ENCODE results near the gene NOM1.
"Not testable (repeated sequence)": the region's sequence is repeated elsewhere in the genome, so short reads cannot be mapped to it uniquely, and the experiment has no call there.

The NOM1 gene, protein sequence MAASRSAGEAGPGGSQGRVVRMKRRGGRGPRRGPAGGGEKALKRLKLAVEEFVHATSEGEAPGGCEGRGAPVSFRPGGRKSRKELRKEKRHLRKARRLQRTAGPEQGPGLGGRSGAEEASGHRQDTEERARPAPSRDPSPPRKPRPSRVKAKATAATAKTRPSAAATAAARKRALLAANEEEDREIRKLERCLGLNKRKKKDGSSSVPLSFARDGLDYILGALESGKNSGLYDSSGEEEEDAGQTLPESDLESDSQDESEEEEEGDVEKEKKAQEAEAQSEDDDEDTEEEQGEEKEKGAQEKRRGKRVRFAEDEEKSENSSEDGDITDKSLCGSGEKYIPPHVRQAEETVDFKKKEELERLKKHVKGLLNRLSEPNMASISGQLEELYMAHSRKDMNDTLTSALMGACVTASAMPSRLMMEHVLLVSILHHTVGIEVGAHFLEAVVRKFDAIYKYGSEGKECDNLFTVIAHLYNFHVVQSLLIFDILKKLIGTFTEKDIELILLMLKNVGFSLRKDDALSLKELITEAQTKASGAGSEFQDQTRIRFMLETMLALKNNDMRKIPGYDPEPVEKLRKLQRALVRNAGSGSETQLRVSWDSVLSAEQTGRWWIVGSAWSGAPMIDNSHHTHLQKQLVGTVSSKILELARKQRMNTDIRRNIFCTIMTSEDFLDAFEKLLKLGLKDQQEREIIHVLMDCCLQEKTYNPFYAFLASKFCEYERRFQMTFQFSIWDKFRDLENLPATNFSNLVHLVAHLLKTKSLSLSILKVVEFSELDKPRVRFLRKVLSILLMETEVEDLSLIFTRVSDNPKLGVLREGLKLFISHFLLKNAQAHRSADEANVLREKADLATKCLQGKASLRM

DNA sequence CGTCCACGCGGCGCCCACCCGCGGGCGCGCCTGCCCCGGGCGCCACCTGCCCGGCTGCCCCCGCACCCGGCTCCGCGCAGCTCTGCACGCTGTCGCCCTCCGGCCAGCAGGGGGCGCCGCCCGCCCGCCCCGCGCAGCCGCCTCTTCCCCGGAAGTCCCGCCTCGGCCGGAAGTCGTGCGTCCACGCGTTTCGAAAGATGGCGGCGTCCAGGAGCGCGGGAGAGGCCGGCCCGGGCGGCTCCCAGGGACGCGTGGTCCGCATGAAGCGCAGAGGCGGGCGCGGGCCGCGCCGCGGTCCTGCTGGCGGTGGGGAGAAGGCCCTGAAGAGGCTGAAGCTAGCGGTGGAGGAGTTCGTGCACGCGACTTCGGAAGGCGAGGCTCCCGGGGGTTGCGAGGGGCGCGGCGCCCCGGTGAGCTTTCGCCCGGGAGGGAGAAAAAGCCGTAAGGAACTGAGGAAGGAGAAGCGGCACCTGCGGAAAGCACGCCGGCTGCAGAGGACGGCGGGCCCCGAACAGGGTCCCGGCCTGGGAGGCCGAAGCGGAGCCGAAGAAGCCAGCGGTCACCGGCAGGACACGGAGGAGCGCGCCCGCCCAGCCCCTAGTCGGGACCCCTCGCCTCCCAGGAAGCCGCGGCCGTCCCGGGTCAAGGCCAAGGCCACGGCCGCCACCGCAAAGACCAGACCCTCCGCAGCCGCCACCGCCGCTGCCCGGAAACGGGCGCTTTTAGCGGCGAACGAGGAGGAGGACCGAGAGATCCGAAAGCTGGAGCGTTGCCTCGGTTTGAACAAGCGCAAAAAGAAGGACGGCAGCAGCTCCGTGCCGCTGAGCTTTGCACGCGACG, at the start of gene NOM1:
TSS of gene NOM1 (plus strand) at position 172 of the 840 bp plus-strand sequence. CDS start at position 198, 26 bp downstream.
- peak; percentile 89 for DNase-seq

DNA sequence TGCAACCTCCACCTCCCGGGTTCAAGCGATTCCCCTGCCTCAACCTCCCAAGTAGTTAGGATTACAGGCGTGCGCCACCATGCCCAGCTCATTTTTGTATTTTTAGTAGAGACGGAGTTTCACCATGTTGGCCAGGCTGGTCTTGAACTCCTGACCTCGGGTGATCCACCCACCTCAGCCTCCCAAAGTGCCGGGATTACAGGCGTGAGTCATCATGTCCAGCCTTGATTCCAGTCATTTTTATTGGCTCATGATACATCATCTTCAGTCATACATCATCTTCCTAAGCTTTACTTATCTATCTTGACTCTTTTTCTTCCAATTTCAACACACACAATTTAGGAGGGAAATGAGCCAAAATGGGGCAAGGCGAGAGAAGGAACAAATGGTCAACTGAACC, 49.4 kb upstream of the NOM1 start:
- not testable (repeated sequence) for DNase-seq

DNA sequence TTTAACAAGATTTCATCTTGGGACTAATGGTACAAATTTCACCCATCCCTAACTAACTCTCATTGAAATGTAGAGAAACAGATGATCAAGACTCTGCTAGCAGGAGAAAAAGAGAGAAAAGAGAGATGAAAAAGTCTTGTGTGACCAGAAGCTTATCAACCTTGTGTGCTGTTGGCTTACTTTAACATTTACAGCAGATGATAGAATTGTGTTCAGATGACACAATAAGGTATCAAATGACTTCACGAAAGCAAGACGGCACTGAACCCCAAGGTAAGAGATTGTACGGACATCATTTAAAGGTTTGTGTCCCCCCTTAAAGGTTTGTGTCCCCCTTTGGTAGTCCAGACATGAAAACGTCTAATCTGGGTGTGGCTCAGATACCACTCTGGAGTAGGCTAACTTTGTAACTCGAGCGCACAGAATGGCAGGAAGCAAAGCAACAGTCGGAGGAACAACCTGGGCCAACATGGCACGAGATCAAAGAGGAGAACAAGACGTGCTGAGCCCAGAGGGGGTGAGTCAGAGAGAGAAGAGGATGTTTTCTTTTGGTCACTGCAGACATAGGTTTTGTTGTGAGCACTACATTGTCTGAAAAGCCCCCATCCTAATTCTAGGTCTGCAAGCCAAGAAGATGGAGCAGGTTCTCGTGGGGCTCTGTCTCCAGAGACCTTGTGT, 46.1 kb upstream of the NOM1 start:
- DNase-seq: no peak

DNA sequence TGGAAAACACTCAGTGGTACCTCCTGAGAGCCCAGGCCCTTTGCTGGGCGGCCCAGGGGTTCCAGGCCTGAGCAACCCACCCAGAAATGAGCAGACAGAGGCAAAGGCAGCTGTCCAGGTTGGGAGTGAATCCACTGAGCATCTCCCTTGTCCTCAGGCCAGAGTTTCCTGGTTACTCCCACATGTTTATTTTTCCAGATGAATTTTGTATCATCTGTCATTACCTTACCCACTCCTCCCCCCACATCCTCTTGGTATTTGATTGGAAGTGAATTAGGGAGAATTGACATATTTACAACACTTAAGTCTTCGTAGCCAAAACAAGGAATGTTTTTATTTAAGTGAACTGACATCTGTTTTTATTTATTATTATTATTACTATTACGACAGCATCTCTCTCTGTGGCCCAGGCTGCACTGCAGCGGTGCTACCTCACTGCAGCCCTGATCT, 43.3 kb upstream of the NOM1 start:
- no peak for DNase-seq

DNA sequence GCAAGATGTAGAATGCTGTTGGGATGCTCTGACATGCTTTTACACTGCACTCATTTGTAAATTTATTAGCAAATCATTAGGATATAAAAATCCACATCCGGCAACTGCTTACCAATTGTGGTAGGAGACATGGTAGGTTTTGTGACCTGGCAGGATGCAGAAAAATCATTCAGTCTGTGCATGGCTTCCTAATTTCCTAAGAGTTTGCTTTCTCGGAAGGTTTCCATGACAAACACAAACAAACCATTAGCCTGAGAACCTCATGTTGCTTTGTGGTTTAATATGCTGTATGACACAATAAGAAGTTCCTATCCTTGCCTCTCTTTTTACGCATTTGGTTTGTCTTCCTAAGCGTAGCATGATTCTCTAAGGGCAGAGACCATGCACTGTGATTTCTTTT, 41.9 kb upstream of the NOM1 start:
- DNase-seq: no peak

DNA sequence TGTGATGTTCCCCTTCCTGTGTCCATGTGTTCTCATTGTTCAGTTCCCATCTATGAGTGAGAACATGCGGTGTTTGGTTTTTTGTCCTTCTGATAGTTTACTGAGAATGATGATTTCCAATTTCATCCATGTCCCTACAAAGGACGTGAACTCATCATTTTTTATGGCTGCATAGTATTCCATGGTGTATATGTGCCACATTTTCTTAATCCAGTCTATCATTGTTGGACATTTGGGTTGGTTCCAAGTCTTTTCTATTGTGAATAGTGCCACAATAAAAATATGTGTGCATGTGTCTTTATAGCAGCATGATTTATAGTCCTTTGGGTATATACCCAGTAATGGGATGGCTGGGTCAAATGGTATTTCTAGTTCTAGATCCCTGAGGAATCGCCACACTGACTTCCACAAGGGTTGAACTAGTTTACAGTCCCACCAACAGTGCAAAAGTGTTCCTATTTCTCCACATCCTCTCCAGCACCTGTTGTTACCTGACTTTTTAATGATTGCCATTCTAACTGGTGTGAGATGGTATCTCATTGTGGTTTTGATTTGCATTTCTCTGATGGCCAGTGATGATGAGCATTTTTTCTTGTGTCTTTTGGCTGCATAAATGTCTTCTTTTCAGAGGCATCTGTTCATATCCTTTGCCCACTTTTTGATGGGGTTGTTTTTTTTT, 39.8 kb upstream of the NOM1 start:
- DNase-seq: not testable (repeated sequence)

DNA sequence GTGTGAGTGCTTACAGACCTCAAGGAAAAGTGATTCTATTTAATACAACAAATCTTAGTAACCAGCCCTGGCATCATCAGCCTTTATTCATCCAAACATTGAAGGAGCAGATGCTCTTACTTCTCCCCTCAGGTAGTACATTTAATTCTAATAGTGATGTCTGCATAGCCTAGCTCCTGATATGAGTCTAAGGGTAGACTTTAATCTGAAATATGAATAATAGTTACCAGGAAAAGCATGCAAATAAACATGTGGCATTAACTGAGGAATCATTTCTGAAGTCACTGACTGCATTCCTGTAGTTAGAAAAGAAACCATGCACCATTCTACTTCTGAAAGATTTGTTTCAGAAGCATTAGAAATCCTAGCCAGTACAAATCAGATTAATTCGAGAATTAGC, 30.9 kb upstream of the NOM1 start:
- DNase-seq: no peak

DNA sequence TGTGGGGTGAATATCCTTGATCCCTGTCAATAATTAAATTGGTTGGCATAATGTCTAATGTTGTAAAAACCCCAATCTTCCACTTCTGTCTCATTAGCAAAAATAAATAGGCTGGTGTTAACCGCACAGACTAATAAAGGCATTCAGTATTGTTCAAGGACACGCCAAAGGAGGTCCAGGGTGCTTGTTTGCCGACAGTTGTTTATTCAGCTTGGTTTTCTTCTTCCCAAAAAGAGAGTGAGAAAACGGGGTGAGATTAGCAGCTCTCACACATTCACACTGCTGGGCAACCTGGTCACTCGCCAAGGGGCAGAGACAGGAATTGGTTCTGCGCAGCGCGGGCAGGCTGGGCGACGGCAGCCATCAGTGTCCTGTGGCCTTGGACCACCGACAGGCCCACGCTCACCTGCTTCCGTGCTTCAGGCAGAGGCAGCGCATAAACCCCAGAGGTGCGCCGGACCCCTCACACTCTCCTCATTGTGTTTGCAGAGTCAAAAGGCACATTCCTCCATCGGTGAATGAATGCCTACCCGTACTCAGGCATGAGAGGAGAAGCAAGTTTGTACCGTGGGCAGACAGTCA, 30.3 kb upstream of the NOM1 start:
- no peak for DNase-seq

DNA sequence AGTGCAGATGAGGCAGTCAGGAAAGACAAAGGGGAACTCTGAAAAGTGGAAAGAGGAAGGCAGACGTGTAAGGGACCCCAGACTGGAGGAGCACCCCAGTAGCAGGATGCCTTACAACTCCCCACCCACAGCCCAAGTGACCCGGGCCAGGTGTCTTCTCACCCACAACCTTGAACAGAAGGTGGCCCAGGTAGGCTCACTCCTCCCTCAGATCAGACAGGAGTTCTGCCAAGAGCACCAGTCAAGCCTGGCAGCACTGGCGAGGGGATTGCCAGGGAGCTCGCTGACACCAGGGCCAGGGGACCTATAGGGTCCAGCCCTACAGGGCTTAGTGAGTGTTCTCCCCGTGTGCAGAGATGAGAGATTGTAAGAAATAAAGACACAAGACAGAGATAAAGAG, 29.4 kb upstream of the NOM1 start:
- DNase-seq: no peak

DNA sequence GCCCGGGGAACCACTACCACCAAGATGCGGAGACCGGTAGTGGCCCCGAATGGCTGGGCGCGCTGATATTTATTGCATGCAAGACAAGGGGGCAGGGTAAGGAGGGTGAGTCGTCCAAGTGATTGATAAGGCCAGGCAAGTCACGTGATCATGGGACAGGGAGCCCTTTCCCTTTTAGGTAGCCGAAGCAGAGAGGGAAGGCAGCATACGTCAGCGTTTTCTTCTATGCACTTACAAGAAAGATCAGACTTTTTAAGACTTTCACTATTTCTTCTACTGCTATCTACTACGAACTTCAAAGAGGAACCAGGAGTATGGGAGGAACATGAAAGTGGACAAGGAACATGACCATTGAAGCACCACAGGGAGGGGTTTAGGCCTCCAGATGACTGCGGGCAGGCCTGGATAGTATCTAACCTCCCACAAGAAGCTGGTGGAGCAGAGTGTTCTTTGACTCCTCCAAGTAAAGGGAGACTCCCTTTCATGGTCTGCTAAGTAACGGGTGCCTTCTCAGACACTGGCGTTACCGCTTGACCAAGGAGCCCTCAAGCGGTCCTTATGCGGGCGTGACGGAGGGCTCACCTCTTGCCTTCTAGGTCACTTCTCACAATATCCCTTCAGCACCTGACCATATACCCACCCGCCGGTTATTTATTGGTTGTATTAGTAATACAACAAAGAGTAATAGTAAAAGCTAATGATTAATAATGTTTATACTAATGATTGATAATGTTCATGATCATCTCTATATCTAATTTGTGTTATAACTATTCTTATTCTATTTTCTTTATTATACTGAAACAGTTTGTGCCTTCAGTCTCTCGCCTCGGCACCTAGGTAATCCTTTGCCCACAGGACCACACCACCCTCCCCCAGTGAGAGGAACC, 28.8 kb upstream of the NOM1 start:
- not testable (repeated sequence) for DNase-seq

DNA sequence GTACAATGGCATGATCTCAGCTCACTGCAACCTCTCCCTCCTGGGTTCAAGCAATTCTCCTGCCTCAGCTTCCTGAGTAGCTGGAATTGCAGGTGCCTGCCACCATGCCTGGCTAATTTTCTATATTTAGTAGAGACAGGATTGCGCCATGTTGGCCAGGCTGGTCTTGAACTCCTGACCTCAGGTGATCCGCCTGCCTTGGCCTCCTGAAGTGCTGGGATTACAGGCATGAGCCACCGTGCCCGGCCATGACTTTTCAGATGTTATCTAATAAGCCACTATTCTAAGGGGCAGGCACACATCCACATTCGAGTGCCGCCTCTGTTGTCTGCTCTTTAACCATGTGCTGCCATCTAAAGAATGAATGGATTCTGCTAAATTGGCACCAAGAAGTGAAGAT, 27.2 kb upstream of the NOM1 start:
- DNase-seq: not testable (repeated sequence)

DNA sequence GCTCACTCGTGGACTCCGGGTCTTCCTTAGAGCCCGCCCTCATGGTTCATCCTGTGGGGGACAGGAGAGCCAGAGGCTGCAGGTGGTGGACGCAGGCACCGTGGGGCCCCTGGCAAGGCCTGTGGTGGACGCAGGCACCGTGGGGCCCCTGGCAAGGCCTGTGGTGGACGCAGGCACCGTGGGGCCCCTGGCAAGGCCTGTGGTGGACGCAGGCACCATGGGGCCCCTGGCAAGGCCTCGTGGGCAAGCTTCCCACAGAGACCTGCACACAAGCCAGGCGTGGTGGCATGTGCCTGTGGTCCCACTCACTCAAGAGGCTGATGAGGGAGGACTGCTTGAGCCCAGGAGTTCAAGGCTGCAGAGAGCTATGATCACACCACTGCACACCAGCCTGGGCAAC, 23.7 kb upstream of the NOM1 start:
- DNase-seq: not testable (repeated sequence)

DNA sequence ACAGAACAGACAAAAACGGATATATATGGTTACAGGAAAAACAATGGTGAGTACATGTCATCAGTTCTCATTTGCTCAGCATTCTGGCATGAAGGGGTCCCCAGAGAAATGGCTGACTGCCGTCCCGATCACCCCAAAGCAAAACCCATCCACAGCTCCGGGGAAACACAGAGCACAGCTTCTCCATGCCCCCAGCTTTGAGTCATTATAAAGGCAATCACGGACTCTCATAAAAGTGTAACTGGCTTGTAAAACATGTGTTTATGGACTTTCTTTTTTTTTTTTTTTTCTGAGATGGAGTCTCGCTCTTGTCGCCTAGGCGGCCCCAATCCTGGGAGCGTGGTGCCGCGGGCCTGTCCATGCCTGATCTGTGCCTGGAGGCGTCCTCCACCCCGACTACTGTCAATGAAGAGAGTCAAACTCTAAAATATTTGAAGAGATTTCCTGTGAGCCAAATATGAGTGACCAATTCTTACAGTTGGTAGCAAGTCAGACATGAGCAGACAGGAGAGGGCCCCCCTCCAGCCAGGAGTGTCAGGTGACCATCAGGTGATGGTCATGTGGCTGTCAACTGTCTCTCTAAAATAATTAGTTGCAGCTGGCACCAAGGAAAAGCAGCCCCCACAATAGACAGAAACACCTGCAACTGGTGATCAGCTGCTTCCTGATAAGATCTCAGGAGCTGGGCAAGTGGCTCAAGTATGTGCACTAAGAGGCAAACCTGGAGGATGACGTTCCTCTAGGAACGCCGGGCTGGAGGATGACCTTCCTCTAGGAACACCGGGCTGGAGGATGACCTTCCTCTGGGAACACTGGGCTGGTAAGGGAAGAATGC, 21.7 kb upstream of the NOM1 start:
- no peak for DNase-seq

DNA sequence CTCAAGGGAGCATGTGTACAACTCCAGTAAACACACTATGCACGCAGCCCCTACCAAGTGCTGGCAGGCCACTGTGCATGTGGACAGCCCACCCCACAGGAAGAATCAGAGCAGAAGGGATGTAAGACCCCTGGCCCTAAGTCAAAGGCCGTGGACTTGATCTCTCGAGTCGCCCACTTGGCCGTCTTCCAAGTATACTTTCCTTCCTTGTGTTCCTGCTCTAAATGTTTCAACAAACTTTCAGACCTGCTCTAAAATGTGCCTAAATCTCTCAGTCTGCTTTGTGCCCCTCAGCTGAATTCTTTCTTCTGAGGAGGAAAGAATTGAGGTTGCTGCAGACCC, 21.1 kb upstream of the NOM1 start:
- DNase-seq: no peak

DNA sequence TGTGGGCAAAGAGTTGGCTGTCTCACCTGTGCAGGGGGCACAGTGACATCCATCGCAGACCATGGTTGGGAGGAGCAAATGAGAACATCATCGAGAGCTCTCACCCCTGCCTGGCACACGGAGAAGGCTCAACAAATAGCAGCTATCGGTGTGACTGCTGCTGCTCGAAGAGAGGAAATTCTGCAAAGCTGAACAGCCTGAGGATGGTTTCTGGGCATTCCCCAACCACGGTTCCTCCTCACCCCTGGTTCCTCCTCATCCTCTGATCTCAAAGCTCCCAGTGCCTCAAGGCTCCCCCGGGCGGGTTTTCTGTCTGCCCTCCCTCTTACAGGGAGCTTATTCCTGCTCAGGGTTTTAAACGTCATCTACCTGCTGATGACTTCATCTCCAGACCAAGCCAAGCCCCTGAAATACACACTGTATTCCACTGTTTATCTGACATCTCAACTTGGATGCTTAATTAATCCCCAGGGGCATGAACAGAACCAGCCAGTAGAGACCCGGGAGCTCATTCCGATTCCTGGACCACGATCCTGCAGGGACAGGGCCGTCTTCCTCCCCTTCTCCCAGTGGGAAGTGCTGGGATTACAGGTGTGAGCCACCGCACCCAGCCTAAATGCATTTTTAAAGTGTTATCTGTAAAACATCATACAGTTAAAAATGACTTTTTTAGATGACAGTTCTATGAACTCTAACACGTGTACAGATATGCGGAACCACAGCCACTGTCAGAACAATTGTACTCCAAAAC, 19.5 kb upstream of the NOM1 start:
- no peak for DNase-seq

DNA sequence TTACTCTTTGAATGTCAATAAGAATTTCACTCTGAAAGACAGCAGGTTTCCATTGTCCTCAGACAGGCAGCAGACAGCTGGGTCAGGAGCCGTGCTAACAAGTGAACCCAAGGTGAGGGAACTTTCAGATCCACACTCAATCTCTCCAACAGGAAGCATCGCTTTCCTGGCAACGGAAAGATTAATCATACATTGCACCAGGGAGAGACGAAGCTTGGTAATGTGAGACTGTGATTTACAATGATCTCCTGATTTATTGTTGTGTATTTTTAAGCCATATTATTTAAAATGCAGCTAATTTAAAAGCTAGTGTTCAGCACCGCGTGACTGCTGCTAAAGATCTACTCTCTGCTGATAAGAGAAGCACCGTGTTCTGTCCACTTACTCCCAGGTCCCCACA, 17.5 kb upstream of the NOM1 start:
- DNase-seq: peak; percentile 23

DNA sequence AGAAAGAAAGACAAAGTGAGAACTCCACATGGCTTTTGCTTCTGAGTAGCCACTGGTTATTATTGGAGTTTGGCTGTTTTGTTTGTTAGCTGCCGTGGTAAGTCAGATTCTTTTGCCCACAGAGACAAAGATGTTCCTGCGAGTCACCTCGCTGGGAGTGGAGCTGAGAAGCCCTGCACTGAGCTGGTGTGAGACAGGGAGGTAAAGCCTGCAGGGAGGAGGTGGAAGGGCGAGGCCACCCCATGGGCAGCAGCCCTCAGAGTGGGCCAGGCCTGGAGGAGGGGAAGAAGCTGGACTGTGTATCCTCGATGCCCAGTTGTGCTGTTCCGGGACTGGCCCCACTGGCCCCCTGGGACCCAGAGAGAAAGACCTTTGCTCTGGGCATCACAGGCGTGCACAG, 14.3 kb upstream of the NOM1 start:
- no peak for DNase-seq

DNA sequence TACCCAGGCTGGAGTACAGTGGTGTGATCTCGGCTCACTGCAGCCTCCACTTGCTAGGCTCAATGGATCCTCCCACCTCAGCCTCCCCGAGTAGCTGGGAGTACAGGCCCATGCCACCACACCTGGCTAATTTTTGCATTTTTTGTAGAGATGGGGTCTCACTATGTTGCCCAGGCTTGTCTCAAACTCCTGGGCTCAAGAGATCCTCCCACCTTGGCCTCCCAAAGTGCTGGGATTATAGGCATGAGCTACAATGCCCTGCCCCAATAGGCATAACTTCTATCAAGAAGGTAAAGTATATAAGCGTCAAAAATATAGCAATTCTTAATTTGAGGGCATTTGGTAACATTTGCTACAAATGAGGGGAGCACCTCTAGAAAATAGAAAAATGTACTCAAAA, 12.7 kb upstream of the NOM1 start:
- not testable (repeated sequence) for DNase-seq

All from NCI-H345 (cell line).